NCI-H69 (cell line): Measurements from ENCODE around the gene AMZ1.

ENCODE experiments used
- DNase-seq: peaks from one replicate; lab custom pipeline; 2025; lab: John Stamatoyannopoulos, UW

Gene AMZ1, protein sequence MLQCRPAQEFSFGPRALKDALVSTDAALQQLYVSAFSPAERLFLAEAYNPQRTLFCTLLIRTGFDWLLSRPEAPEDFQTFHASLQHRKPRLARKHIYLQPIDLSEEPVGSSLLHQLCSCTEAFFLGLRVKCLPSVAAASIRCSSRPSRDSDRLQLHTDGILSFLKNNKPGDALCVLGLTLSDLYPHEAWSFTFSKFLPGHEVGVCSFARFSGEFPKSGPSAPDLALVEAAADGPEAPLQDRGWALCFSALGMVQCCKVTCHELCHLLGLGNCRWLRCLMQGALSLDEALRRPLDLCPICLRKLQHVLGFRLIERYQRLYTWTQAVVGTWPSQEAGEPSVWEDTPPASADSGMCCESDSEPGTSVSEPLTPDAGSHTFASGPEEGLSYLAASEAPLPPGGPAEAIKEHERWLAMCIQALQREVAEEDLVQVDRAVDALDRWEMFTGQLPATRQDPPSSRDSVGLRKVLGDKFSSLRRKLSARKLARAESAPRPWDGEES

DNA sequence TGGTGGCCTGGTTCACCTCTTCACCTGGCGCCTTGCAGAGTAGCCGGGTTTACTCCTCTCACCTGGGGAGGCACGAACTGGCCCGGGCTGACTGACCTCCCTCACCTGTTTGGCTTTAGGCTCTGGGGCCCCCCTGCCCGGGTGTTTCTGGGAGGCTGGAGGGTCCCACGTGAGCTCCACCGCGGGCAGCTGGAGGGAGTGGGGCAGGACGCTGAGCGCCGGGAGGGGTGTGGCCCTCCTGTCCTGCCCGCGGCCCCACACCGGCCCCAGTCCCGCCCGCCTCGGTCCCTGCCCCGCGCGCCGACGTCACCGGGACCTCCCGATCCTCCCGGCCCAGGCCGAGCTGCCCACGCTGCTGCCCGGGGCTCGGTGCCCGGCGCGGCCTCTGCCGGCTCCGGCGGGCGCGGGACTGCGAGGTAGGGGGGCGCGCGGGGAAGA lies at the start of gene AMZ1:
TSS of gene AMZ1 (plus strand) at position 322 of the 438 bp plus-strand sequence. CDS start 12,250 bp downstream, outside the sequence.
- DNase-seq, result no peak

DNA sequence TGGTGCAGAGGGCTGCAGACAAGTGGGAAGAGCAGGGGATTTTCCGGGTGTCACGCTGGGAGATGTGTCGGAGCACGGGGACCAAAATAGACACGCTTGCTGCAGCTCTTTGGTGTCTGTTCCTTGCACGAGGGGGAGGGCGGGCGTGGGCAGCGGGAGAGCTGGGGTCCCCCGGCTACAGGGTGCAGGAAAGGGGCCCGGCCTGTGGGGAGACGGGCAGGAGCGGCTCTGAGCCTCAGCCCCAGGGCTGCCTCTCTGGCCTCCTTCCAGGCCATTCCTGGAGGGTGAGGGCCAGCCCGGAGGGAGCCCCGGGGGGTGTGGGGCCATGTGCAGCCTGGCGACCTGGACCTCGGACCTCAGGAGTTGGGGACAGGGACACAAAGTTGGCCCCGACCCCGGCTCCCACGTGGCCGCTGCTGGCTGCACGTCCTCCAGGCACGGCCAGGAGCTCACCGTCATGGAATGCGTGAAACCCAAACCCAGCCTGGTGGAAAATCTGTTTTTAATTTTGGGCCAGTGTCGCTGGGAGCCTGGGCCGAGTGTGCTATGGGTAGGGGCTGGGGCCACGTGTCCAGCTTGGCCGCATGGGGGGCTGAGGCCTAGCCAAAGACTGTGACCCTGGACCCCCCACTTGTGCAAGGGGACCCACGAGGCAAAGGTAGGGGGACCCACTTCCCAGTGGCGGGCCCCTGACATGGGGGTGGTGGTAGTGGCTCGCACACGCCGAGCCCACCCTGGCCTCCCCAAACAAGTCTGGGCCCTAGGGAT lies 49.6 kb upstream of the AMZ1 start:
- no peak for DNase-seq

DNA sequence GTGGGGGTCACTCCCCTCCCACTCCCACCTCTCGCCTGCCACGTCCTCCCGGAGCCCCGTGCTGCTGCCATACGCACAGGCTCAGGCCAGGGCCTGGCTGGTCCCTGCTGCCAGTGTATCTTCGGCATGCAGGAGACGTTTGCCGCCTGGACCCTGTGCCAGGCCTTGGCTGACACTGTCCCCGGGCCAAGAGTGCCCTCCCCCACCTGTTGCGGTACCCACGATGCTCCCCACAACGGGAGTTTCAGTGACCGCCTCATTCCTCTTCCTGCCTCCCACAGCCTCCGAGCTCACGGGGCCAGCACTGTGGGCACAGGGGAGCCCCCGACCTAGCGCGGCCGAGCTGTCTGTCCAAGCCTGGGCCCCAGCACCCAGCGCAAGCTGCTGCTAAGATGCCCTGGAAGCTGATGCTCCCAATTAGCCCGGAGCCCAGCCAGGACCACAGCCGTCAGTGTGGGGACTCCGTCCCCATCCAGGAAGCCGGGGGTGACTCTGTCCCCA lies 48.8 kb upstream of the AMZ1 start:
- DNase-seq, result no peak

DNA sequence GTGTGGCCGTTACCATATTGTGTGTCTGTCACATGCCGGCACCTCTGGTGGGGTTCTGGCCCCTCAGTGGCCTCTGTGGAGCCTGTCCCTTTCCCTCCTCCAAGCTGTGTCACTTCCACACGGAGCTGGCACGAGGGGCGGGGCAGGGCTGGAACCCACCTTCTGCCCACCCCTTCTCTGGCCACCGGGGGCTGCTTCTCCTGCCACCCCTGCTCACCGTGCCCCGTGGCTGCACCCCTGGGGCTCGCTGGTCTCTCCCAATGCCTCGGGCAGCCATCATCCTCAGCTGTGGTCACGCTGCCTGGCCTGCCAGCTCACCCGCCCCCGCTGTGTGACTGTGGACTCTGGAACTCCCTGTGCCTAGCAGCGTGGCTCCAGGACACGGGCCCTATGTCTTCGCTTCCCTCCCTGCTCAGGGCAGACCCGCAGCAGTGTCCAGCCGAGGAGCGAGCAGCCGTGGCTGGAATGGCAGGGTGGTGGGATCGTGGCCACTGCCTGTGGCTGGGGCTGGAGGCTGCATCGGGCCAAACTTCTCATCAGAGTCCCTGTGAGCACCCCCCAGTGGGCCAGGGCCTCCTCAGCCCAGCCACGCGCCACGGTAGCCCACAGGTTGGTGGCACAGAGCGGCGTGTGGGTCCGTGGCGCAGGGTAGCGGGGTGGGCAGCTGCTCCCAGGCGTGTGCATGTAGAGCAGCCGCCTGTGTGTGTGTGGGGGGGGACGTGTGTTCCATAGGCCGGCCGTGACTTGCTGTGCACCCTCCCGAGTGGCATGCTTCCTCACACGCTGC lies 48.1 kb upstream of the AMZ1 start:
- DNase-seq, result no peak

DNA sequence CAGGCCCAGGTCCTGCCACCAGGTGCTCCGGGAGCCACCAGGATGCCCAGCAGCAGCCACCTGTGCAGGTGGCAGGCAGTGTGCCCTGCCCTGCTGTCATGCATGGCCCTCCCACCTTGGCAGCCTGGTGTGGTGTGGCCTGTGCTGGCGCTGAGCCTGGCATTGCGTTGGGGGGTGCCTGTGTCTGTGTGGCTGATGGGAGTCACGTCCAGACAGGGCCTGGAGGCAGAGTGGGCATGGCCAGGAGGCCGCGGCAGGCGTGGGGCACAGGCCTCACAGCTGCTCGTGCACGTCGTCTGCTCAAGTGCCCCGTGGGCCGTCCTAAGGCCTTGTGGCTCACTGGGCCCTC lies 47.5 kb upstream of the AMZ1 start:
- no peak for DNase-seq

DNA sequence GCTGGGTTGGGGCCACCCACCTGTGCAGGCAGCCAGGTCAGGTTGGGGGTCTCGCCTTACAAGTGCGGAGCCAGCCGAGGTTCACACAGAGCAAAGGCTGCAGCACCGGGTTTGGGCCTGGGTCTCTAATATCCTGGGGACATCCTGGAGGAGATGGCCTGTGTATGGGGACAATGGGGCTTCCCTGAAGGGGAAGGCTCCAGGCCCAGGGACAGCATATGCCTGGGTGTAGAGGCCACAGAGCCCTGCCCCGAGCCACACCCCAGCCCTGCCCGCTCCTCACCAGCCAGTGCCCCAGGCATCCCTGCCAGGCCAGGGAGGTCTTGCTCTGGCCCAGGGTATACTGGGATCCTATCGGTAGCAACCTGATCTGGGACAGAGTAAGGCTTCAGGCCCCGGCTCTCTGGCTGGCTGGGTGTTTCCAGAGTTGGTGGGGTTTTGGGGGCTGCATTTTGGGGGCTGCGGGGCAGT lies 47.1 kb upstream of the AMZ1 start:
- DNase-seq, result no peak

DNA sequence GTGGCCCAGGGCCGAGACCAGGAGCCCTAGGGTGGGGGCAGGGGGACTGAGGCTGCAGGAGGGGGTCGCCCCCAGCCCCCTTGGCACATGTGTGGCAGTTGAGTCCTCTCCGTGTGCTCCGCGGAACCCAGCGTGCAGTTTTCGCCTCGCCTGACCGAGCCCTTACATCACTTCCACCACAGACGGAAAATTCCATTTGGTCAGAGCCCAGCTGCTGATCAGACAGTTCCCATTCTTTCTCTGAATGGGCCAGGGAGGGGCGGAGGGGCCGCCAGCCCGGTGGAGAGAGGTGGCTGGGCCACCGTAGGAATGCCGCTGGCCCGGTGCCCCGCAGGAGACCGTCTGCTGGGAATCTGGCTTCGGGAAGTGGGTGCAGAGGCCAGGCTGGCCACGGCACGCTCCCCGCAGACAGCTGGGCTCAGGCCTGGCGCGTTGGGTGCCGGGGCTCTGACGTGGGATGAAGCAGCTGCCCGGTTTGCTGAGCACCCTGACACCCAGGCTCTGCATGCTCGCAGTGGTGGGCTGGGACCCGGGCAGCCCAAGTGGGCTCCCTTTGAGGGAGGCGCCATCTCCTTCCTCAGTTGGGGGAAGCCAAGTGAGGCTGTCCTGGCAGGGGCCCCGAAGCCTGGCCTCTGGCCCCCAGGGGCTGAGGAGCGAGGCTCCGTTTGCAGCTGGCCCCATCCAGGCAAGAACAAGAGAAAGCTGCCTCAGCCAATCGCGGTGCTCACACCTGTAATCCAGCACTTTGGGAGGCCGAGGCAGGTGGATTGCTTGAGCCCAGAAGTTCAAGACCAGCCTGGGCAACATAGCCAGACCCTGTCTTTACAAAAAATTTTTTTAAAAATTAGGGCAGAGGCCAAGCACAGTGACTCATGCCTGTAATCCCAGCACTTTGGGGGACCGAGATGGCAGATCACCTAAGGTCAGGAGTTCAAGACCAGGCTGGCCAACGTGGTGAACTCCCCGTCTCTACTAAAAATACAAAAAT lies 46.3 kb upstream of the AMZ1 start:
- no peak for DNase-seq

DNA sequence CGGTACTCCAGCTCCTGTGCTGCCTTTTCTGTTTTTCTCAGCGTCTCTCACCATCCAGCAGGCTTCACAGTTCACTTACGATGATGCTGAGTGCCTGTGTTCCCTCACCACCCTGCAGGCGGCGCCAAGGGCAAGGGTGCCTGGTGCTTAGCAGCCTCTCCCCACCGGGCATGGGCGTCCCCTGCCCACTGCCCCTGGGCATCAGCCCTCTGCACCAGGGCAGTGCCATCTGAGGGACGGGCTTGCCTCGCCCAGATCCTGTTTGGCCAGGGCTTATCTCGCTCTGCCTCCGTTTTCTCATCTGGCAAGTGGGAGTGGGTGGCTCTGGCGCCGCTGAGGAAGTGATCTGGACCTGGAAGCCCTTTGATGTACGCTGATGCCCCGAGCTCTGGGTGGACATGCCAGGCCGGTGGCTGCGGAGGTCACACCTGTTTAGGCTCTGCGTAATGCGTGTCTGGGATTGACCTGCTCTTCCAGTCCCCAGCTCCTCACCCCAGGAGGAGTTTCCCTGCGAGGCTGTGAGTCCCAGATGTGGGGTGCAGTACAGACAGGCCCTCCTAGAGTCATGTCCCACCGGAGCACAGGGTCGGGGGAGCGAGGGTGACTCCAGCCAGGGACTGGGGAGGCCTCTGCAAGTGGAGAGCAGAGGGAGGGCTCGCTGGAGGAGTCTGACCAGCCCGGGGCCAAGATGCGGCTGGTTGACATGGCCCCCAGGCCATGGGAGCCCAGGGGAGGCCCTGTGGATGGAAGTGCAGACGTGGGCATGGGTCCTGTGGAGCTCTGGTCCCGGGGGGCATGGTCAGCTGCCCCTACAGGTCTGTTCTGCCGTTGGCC lies 44.4 kb upstream of the AMZ1 start:
- DNase-seq, result no peak

DNA sequence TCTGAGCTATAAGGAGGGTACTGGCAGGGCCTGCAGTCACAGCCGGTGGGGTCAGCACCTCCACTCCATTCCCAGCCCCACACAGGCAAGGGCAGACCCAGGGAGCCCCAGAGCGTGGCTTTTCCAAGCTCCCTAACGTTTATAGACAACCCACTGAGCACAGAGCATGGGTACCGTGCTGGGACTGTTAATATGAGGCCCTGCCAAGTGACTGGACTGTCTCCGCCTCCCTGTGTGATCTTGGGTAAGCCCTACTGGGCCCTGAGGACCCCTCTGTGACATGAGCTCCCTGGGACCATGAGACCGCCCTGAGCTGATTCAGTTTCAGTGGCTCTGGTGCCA lies 43.8 kb upstream of the AMZ1 start:
- DNase-seq, result no peak

DNA sequence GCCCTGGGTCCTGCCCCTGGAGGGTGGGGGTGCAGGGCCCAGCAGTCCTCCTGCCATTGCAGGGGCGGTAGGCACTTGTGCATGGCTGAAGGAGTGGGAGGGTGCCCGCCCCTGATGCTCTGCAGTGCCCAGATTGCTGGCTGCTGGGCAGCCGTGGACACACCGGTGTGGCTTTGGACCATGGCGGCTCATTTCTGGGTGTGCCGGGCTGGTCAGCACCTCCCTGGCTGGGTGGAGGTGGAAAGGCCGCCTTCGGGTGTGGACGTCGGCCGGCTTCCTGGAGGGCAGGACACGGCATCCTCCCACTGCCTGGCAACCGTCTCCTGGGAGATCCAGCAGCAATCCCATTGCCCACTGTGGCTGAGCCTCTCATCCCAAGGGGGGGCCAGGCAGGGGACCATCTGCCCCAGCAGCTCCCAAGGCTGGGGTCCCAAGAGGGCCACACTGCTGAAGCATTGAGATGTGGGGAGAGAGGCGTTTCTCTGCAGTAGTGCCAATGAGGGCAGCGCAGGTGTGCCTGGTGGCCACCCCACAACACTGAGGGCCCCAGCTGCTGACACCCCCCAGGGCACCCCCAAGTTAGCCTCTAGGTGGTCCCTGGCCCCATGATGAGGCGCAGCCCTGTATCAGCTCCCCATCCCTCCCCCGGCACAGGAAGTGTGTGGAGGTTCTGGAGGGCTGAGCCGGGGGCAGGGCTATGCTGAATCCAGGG lies 43.3 kb upstream of the AMZ1 start:
- DNase-seq, result no peak

DNA sequence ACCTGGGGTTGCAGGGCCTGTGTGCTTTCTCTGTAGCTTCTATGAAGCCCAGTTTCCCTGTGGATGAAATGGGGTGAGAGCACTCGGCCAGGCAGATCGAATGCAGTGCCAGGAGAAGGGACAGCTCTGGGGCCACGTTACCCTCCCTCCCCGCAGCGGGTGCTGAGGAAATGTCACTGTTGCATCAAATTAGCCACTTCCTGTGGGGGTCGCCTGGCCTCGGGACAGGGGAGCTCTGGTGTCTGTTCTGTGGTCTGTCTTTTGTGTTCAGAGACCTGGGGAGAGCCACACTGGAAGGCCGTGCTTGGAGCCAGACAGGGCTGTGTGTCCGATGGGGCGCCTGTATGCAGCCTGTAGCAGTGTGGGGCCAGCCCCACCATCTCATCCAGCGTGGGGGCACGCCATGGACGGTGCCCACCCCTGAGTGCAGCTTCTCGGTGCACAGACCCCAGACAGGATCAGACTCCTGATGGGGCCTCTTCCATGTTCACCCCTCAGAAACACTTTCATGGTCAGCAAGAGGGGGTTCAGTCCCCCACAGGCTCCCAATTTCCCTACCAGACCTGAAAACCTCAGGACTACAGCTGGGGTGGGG lies 42.6 kb upstream of the AMZ1 start:
- DNase-seq, result no peak

DNA sequence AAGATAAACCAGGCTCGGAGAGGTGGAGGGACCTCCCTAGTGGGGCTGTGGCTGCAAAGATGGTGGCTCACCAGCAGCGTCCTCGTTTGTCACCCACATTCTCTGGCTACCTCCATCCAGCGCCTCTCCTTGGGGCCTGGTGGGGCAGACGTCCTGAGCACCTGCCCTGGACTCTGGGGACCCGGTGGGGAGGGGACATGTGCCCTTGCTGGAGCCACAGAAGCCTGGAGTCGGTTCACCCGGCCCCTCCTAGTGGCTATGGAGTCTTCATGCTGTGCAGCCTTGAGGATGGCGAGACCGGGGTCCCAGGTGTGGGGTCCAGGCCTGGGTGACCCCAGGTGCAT lies 41.7 kb upstream of the AMZ1 start:
- no peak for DNase-seq

DNA sequence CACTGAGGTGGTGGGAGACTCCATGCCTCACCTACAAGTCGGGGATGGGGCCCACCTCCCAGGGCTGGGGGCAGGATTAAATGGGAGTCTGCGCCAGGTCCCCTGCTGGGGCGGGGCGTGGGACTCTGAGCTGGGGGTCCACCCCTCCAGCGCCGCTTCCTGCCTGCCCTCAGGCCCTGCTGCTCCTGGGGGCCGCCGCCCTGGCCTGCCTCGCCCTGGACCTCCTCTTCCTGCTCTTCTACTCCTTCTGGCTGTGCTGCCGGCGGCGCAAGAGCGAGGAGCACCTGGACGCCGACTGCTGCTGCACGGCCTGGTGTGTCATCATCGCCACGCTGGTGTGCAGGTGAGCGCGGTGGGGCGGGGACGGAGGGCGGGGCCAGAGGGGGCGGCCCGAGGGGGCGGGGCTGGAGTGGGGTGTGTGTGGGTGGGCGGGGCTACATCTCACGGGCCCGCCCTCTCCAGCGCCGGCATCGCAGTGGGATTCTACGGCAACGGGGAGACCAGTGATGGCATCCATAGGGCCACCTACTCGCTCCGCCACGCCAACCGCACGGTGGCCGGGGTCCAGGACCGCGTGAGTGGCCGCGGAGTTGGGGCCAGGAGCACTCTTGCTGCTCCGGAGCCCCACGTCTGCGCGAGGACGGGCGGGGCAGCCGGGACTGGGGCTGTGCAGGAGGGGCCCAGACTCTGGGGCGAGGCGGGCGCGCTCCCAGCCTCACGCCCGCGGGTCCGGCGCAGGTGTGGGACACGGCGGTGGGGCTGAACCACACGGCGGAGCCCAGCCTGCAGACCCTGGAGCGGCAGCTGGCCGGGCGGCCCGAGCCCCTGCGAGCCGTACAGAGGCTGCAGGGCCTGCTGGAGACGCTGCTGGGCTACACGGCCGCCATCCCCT lies 41.1 kb upstream of the AMZ1 start:
- DNase-seq, result no peak

DNA sequence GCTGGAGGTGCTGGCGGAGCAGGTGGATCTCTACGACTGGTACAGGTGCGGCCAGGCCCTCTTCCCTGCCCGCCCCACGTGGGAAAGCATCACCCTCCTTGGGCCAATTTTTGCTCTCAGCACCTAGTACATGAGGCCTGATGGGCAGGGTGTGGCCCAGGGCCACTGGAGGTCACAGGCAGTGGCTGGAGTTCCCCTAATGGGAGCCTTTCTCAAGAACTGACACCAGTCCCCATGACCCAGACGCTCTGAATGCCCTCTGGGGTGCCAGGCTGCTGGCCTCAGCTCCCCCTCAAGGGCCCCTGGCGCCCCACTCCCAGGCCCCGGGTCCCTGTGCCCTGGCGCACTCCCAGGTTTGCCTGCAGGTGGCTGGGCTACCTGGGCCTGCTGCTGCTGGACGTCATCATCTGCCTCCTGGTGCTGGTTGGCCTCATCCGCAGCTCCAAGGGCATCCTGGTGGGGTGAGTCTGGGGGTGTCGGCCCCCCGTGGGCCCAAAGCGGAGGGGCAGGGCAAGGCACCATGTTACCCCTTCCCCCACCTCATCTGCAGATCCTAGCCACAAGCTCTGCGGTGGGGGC lies 40.3 kb upstream of the AMZ1 start:
- no peak for DNase-seq

DNA sequence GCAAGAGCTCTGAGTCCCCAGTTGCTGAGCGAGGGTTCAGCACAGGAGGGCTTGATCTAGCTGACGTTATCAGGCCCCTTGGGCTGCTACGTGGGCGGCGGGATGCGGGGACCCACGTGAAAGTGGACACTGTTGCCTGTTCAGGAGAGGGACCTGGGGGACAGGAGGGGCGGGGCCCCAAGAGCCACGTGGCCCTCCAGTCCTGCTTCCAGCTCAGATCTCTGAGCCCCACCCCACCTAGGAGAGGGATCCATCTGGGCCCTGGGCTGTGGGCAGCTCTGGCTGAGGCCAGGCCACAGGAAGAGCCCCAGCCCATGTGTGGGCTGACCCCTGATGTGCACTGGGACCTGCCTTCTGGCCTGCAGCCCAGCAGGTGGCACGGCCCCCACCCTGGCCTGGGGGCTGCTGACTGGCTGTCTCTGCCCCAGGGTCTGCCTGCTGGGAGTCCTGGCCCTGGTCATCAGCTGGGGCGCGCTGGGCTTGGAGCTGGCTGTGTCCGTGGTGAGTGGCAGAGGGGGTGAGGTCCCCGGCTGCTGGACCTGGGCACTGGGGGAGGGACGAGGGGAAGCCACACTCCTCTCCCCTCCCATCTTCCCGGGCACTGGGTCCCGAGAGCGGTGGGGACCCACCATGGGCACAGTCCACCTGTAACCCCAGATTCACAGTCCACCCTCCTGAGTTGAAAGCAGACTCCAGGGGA lies 38.7 kb upstream of the AMZ1 start:
- no peak for DNase-seq

DNA sequence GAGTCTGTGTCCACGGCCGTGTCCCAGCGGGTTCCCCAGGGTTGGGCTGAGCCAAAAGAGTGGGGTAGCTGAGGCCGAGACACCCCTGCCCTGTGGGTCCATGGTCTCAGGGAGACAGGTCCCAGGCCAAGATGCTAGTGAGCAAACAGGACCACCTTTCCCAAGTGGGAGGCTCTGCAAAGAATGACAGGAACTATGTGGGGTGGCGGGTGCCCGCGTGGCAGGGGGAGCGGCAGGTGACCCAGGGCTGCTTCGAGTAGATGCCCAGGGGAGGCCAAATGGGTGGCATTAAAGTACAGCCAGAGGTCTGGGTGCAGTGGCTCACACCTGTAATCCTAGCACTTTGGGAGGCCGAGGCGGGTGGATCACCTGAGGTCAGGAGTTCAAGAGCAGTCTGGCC lies 38.0 kb upstream of the AMZ1 start:
- no peak for DNase-seq

DNA sequence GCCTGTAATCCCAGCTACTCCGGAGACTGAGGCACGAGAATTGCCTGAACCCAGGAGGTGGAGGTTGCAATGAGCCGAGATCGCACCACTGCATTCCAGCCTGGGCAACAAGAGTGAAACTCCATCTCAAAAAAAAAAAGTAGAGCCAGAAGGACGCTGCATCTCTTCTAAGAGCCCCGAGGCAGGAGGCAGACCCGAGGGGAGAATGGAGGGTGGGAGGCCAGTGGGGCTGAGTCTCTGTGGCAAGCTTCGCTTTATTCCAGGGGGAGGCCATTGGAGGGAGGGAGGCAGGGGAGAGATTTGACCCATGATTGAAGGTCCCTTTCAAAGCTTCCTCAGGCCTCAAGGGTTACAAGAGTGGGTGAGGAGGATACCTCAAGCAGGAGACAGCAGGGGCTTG lies 37.6 kb upstream of the AMZ1 start:
- no peak for DNase-seq
